Neuronal stem cell (in vitro differentiated cells): ENCODE data around the gene CHST10.

Experiments
- DNase-seq: peaks from one replicate; pipeline ENCODE4 v3.0.0-alpha.2; 2013; ENCODE audit warnings: low spot score
- H2AFZ ChIP-seq: one replicate; pipeline ENCODE4 v1.6.1; 2013; ENCODE audit warnings: mild to moderate bottlenecking, low read length, inconsistent platforms
- H2AK5ac ChIP-seq: 2 replicates; pipeline ENCODE4 v1.6.1; 2013; ENCODE audit warnings: low read depth, mild to moderate bottlenecking, inconsistent platforms, low read length, moderate library complexity, mixed read lengths
- H2BK120ac ChIP-seq: 2 replicates; pipeline ENCODE4 v1.6.1; 2013; ENCODE audit warnings: low read depth, mild to moderate bottlenecking, inconsistent platforms, low read length, moderate library complexity, mixed read lengths
- H2BK12ac ChIP-seq: one replicate; pipeline ENCODE4 v1.6.1; 2013; ENCODE audit warnings: low read length, inconsistent platforms
- H2BK15ac ChIP-seq: 2 replicates; pipeline ENCODE4 v1.6.1; 2013; ENCODE audit warnings: mild to moderate bottlenecking, low read length, inconsistent platforms, mixed read lengths
- H2BK5ac ChIP-seq: one replicate; pipeline ENCODE4 v1.6.1; 2013; ENCODE audit warnings: inconsistent platforms, mild to moderate bottlenecking, low read length, moderate library complexity
- H3K14ac ChIP-seq: one replicate; pipeline ENCODE4 v1.6.1; 2013; ENCODE audit warnings: low read length, inconsistent platforms
- H3K18ac ChIP-seq: 2 replicates; pipeline ENCODE4 v1.6.1; 2013; ENCODE audit warnings: low read length, inconsistent platforms
- H3K23ac ChIP-seq: 2 replicates; pipeline ENCODE4 v1.6.1; 2013; ENCODE audit warnings: low read depth, mild to moderate bottlenecking, mixed read lengths, low read length, inconsistent platforms; ENCODE audit not compliant: poor library complexity
- H3K27ac ChIP-seq: replicated peaks from 3 replicates; pipeline ENCODE4 v1.5.1; 2013; ENCODE audit warnings: low read length, inconsistent platforms
- H3K27me3 ChIP-seq, 3 experiments: 2 replicates each; pipeline ENCODE4 v1.6.1; 2013; ENCODE audit warnings: low read length in 3 of 3, mild to moderate bottlenecking in 2 of 3, inconsistent platforms in 1 of 3, low read depth in 1 of 3, mixed read lengths in 1 of 3, moderate library complexity in 1 of 3; ENCODE audit not compliant: control insufficient read depth in 3 of 3, insufficient read depth in 3 of 3
- H3K36me3 ChIP-seq, 2 donors: replicated peaks in 1 of 2; 2 replicates each; pipeline ENCODE4 v1.6.1; 2013; ENCODE audit warnings: low read length in 2 of 2; ENCODE audit not compliant: control insufficient read depth in 2 of 2, insufficient read depth in 2 of 2
- H3K4ac ChIP-seq: 2 replicates; pipeline ENCODE4 v1.6.1; 2013; ENCODE audit warnings: inconsistent platforms, mild to moderate bottlenecking, low read length, moderate library complexity
- H3K4me1 ChIP-seq, 2 donors: 1 replicate in 1 of 2; 2 replicates in 1 of 2; pipeline ENCODE4 v1.6.1; 2013; ENCODE audit warnings: low read length in 2 of 2, low read depth in 1 of 2; ENCODE audit not compliant: control insufficient read depth in 2 of 2, insufficient read depth in 1 of 2
- H3K4me2 ChIP-seq: one replicate; pipeline ENCODE4 v1.6.1; 2013; ENCODE audit warnings: mild to moderate bottlenecking, low read length, inconsistent platforms; ENCODE audit not compliant: insufficient read depth, poor library complexity, severe bottlenecking
- H3K4me3 ChIP-seq, 2 donors: 2 replicates each; pipeline ENCODE4 v1.5.1; 2013; ENCODE audit warnings: low read length in 2 of 2, mild to moderate bottlenecking in 2 of 2, inconsistent platforms in 1 of 2, moderate library complexity in 1 of 2
- H3K79me1 ChIP-seq: one replicate; pipeline ENCODE4 v1.6.1; 2013; ENCODE audit warnings: low read depth, mild to moderate bottlenecking, inconsistent platforms, low read length, moderate library complexity
- H3K9ac ChIP-seq: one replicate; pipeline ENCODE4 v1.6.1; 2013; ENCODE audit warnings: mild to moderate bottlenecking, low read depth, low read length, inconsistent platforms; ENCODE audit not compliant: poor library complexity
- H3K9me3 ChIP-seq, 2 donors: replicated peaks in 1 of 2; 2 replicates each; pipeline versions ENCODE3 to v1.6.1; 2013; ENCODE audit warnings: low read length in 2 of 2, mild to moderate bottlenecking in 2 of 2, inconsistent platforms in 1 of 2, low read depth in 1 of 2, mixed read lengths in 1 of 2, moderate library complexity in 1 of 2; ENCODE audit not compliant: control insufficient read depth in 2 of 2, insufficient read depth in 1 of 2
- H4K8ac ChIP-seq: one replicate; pipeline ENCODE4 v1.6.1; 2013; ENCODE audit warnings: low read depth, mild to moderate bottlenecking, inconsistent platforms, low read length, moderate library complexity
- H4K91ac ChIP-seq: one replicate; pipeline ENCODE4 v1.6.1; 2013; ENCODE audit warnings: low read length, low read depth, mild to moderate bottlenecking, inconsistent platforms; ENCODE audit not compliant: poor library complexity
- WGBS, 2 donors: extraction: QIAGEN DNeasy Blood & Tissue Kit; methylation state at CpG; one replicate each; pipeline ENCODE4 v1.1.7; 2013; ENCODE audit warnings: missing lambda C conversion rate in 2 of 2, mixed read lengths in 1 of 2; ENCODE audit not compliant: insufficient read length in 2 of 2, insufficient replicate concordance in 1 of 2; ENCODE audit errors: extremely low coverage in 2 of 2; 5-methylcytosine and 5-hydroxymethylcytosine counted together

Gene CHST10

GRCh38 chr2:100383306-100383705 is 34.2 kb downstream of the CHST10 start:
- H3K4me2 ChIP-seq, result no peak overlapping the region
- no peak overlapping the region for H3K18ac ChIP-seq
- H3K23ac ChIP-seq, result no peak overlapping the region
- H3K4me3 ChIP-seq, result no peak overlapping the region
- H3K9ac ChIP-seq, result no peak overlapping the region
- no peak overlapping the region for H2BK120ac ChIP-seq
- no peak overlapping the region for H4K91ac ChIP-seq
- WGBS, 2 donors, result no CpG with 5 or more reads among the region's 3 CpGs
- no peak overlapping the region for H2AFZ ChIP-seq
- H3K27me3 ChIP-seq, result no peaks in the 10 kb centered on the region
- no peak overlapping the region for H2AK5ac ChIP-seq
- H3K4ac ChIP-seq, result no peak overlapping the region
- no peak overlapping the region for H4K8ac ChIP-seq
- no peak for DNase-seq
- H2BK5ac ChIP-seq, result no peak overlapping the region
- H2BK12ac ChIP-seq, result no peak overlapping the region
- H3K27ac ChIP-seq, result no peak overlapping the region
- H3K36me3 ChIP-seq, result no peaks in the 10 kb centered on the region
- H2BK15ac ChIP-seq, result no peak overlapping the region
- no peaks in the 10 kb centered on the region for H3K79me1 ChIP-seq
- H3K4me1 ChIP-seq, result no peaks in the 10 kb centered on the region
- H3K9me3 ChIP-seq, result no peaks in the 10 kb centered on the region
- no peak overlapping the region for H3K14ac ChIP-seq

- H3K23ac ChIP-seq, result no peak overlapping the region
- no peaks in the 10 kb centered on the region for H3K4me1 ChIP-seq
- H2BK12ac ChIP-seq, result no peak overlapping the region
- H3K14ac ChIP-seq, result no peak overlapping the region
- H3K4me2 ChIP-seq, result no peak overlapping the region
- H3K9me3 ChIP-seq, result no peaks in the 10 kb centered on the region
- H3K27ac ChIP-seq, result no peak overlapping the region
- no peak overlapping the region for H2BK15ac ChIP-seq
- H2BK120ac ChIP-seq, result no peak overlapping the region
- H2AFZ ChIP-seq, result peak overlapping the region; percentile 60
- no peak overlapping the region for H3K4ac ChIP-seq
- no peaks in the 10 kb centered on the region for H3K27me3 ChIP-seq
- no peak overlapping the region for H4K91ac ChIP-seq
- H3K18ac ChIP-seq, result no peak overlapping the region
- no peak overlapping the region for H4K8ac ChIP-seq
- no CpG with 5 or more reads among the region's 4 CpGs for WGBS, 2 donors
- H3K4me3 ChIP-seq, result no peak overlapping the region
- H3K79me1 ChIP-seq, result no peaks in the 10 kb centered on the region
- no peaks in the 10 kb centered on the region for H3K36me3 ChIP-seq
- H2AK5ac ChIP-seq, result no peak overlapping the region
- DNase-seq, result peak; percentile 86
- H3K9ac ChIP-seq, result no peak overlapping the region
- no peak overlapping the region for H2BK5ac ChIP-seq
Observed at GRCh38 chr2:100381240-100381639, 36.2 kb downstream of the CHST10 start.

GRCh38 chr2:100380681-100381080 is 36.8 kb downstream of the CHST10 start:
- Histone ChIP-seq H3K79me1 (no peaks in the 10 kb centered on the region), H3K18ac (no peak overlapping the region), H3K4me1 (no peaks in the 10 kb centered on the region), H4K8ac (no peak overlapping the region), H3K27ac (no peak overlapping the region), H3K36me3 (no peaks in the 10 kb centered on the region), H2AK5ac (no peak overlapping the region), H3K9me3 (no peaks in the 10 kb centered on the region), H2BK12ac (no peak overlapping the region), H2BK5ac (no peak overlapping the region), H3K23ac (no peak overlapping the region), H3K27me3 (no peaks in the 10 kb centered on the region), H3K14ac (no peak overlapping the region), H2AFZ (peak overlapping the region; percentile 60), H3K4me3 (no peak overlapping the region), H2BK120ac (no peak overlapping the region), H2BK15ac (no peak overlapping the region), H3K4ac (no peak overlapping the region), H3K4me2 (no peak overlapping the region), H4K91ac (no peak overlapping the region), H3K9ac (no peak overlapping the region)
- no peak for DNase-seq
- WGBS, 2 donors, result no CpG with 5 or more reads among the region's 3 CpGs

- no peak for DNase-seq
Observed at GRCh38 chr2:100376836-100377235, 40.6 kb downstream of the CHST10 start.

More at GRCh38 chr2:100376836-100377235, 40.6 kb downstream of the CHST10 start:
- no peak overlapping the region for H2AK5ac ChIP-seq
- no peak overlapping the region for H3K4me3 ChIP-seq
- H3K4me2 ChIP-seq, result no peak overlapping the region
- no peak overlapping the region for H2BK120ac ChIP-seq
- no peak overlapping the region for H2BK12ac ChIP-seq
- H2BK15ac ChIP-seq, result no peak overlapping the region
- H3K4me1 ChIP-seq, result no peaks in the 10 kb centered on the region
- H3K79me1 ChIP-seq, result no peaks in the 10 kb centered on the region
- no peak overlapping the region for H3K9ac ChIP-seq
- H3K9me3 ChIP-seq, result peaks cover 0 to 3% of the 10 kb centered on the region in 2 donors
- WGBS, 2 donors, result no CpG with 5 or more reads among the region's 7 CpGs
- H2AFZ ChIP-seq, result no peak overlapping the region
- H3K23ac ChIP-seq, result no peak overlapping the region
- H2BK5ac ChIP-seq, result no peak overlapping the region
- H3K27ac ChIP-seq, result no peak overlapping the region
- H3K18ac ChIP-seq, result no peak overlapping the region
- no peaks in the 10 kb centered on the region for H3K36me3 ChIP-seq
- H3K4ac ChIP-seq, result no peak overlapping the region
- H3K27me3 ChIP-seq, result no peaks in the 10 kb centered on the region
- no peak overlapping the region for H4K8ac ChIP-seq
- no peak overlapping the region for H4K91ac ChIP-seq
- no peak overlapping the region for H3K14ac ChIP-seq
